ENCODE data around the gene SEC11C. TPM values are rescaled to one million over a fixed set of nuclear protein-coding genes. Genes with fewer than 3 reads are reported as not detected.
"Not testable (repeated sequence)": the region's sequence is repeated elsewhere in the genome, so short reads cannot be mapped to it uniquely, and the experiment has no call there.

Gene SEC11C
- total RNA-seq: 55.3 TPM

- DNase-seq (ENCODE audit: low spot score): peak; percentile 97
These were observed at the start of gene SEC11C for GRCh38 chr18:59139615-59140301. SEC11C (plus strand) TSS chr18:59139884; CDS start chr18:59139949, 65 bp downstream.

- peak; percentile 3 for DNase-seq (ENCODE audit: low spot score)
These were observed 48.6 kb upstream of the SEC11C start for GRCh38 chr18:59090966-59091603.

GRCh38 chr18:59093668-59094067 lies 46.0 kb upstream of the SEC11C start:
- no peak for DNase-seq (ENCODE audit: low spot score)

- DNase-seq (ENCODE audit: low spot score): no peak
These were observed 45.1 kb upstream of the SEC11C start for GRCh38 chr18:59094569-59094968.

- no peak for DNase-seq (ENCODE audit: low spot score)
These were observed 43.4 kb upstream of the SEC11C start for GRCh38 chr18:59096098-59096789.

GRCh38 chr18:59101830-59102414 lies 37.8 kb upstream of the SEC11C start:
- DNase-seq (ENCODE audit: low spot score): no peak

GRCh38 chr18:59109375-59109774 lies 30.3 kb upstream of the SEC11C start:
- DNase-seq (ENCODE audit: low spot score): no peak

GRCh38 chr18:59114160-59114559 lies 25.5 kb upstream of the SEC11C start:
- no peak for DNase-seq (ENCODE audit: low spot score)

- no peak for DNase-seq (ENCODE audit: low spot score)
These were observed 15.9 kb upstream of the SEC11C start for GRCh38 chr18:59123588-59124369.

- no peak for DNase-seq (ENCODE audit: low spot score)
These were observed 15.3 kb upstream of the SEC11C start for GRCh38 chr18:59124370-59124704.

GRCh38 chr18:59127047-59127446 lies 12.6 kb upstream of the SEC11C start:
- no peak for DNase-seq (ENCODE audit: low spot score)

- no peak for DNase-seq (ENCODE audit: low spot score)
These were observed 9.6 kb upstream of the SEC11C start for GRCh38 chr18:59129951-59130703.

GRCh38 chr18:59132810-59133465 lies 6.7 kb upstream of the SEC11C start:
- DNase-seq (ENCODE audit: low spot score): no peak

GRCh38 chr18:59139291-59139614 lies 431 bp upstream of the SEC11C start:
- DNase-seq (ENCODE audit: low spot score): peak; percentile 92

GRCh38 chr18:59140302-59140885 lies 710 bp downstream of the SEC11C start:
- no peak for DNase-seq (ENCODE audit: low spot score)

GRCh38 chr18:59141294-59142068 lies 1.8 kb downstream of the SEC11C start:
- no peak for DNase-seq (ENCODE audit: low spot score)

- DNase-seq (ENCODE audit: low spot score): no peak
These were observed 2.6 kb downstream of the SEC11C start for GRCh38 chr18:59142274-59142673.

GRCh38 chr18:59142800-59143416 lies 3.2 kb downstream of the SEC11C start:
- not testable (repeated sequence) for DNase-seq (ENCODE audit: low spot score)

- DNase-seq (ENCODE audit: low spot score): no peak
These were observed 3.8 kb downstream of the SEC11C start for GRCh38 chr18:59143441-59143840.
